SK-MEL-5 (cell line): ENCODE measurements around the gene BAZ1B. TPM values are rescaled to one million over a fixed set of nuclear protein-coding genes. Genes with fewer than 3 reads are reported as not detected.

Source experiments
- DNase-seq: peaks from one replicate; pipeline ENCODE4 v3.0.0-alpha.2; 2016; ENCODE audit warnings: low read depth, low spot score
- in situ Hi-C: cut with HindIII; loops from 2 replicates; pipeline ENCODE4 v1.10.0; 2016; ENCODE audit warnings: low sequenced_read_pairs, high pct_unique_total_duplicates, low pct_unique_long_range_greater_than_20kb
- total RNA-seq: library from RNA; depleted of rRNA; stranded (reverse); fragments of >200 nt; shearing (Covaris generic); gene quantifications from 2 replicates; pipeline ENCODE4 v1.2.3, GENCODE V29; 2014

The BAZ1B gene
- total RNA-seq, 1 experiment from 2014 or later = 71.4 TPM

DNA sequence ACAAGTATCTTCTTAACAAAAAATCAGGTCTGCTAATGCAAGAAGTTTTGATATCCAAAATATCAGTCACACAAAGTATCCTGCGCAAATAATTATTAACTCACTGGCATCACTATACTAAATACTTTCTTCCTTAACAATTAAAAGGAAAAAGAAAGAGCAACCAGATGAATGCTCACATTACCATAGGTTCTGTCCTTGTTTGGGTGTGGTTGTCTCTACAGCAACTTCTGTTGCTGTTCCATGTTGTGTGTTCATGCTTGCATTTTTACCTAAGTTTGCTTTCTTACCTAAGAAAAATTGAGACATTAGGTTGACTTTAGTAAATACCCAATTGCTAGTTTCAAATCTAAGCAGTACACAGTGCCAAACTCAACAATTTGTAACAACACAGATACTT, 56.0 kb downstream of the BAZ1B start:
- DNase-seq = no peak
- in situ Hi-C loops = no loop called here

DNA sequence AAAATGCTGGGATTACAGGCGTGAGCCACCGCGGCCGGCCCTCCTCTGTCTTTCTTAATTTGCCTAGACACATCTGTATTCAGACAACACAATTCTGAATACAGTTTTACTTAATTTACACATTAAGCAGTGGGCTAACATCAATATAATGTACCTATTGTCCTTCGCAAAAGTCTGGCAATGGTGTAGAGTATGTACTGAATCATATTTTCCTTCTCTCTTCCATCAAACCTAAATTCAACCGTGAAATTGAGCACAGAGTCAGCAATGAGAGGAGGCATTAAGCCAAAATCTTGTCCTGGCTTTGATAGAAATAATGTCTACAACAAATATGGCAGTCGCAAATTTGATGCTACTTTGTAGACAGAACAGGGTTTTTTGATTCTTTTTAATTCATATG, 58.1 kb downstream of the BAZ1B start:
- in situ Hi-C loops = no loop called here
- no peak for DNase-seq

DNA sequence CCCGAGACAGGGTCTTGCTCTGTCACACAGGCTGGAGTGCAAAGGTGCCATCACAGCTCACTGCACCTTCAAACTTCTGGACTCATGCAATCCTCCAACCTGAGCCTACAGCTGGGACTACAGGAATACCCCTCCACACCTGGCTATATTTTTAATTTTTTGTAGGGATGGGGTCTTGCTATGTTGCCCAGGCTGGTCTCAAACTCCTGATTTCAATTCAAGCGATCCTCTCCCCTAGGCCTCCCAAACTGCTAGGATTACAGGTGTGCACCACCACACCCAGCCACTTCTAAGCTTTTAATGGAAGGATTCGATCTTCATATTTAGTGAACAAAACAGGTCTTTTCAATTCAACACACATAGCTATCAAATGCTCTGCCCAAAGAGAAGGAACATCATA, 58.8 kb downstream of the BAZ1B start:
- in situ Hi-C loops = no loop called here
- no peak for DNase-seq

DNA sequence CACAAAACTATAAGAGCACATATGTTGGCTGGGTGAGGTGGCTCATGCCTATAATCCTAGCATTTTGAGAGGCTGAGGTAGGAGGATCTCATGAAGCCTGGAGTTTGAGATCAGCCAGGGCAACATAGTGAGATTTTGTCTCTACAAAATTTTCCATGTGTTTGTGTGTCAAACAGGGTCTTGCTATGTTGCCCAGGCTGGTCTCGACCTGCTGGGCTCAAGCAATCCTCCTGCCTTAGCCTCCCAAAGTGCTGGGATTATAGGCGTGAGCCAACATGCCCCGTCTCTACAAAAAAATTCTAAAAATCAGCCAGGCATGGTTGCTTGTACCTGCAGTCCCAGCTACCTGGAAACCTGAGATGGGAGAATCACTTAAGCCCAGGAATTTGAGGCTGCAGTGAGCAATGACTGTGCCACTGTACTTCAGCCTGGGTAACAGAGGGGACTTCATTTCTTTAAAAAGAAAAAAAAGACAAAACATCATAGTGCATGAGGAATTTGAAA, 60.3 kb downstream of the BAZ1B start:
- in situ Hi-C loops = no loop called here

DNA sequence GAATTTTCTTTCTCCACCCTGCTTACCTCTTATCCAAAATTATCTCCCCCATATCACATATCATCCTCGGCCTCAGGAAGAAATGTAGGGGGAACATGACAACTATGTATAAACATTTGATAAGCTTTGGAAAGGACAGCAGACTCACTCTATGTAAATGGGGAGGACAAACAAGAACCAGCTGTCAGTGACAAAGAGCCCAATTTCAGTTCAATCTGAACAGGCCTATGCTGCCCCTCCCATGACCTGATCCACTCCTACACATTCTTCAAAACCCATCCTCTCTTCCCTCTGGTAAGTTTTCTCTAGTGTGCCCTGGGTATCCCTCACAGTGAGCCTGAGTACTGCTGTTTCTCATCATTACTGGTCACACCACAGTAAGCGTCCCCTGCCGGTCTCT, 67.7 kb downstream of the BAZ1B start:
- in situ Hi-C loops = no loop called here
- DNase-seq = no peak

More for the DNA sequence above, 60.3 kb downstream of the BAZ1B start:
- no peak for DNase-seq

DNA sequence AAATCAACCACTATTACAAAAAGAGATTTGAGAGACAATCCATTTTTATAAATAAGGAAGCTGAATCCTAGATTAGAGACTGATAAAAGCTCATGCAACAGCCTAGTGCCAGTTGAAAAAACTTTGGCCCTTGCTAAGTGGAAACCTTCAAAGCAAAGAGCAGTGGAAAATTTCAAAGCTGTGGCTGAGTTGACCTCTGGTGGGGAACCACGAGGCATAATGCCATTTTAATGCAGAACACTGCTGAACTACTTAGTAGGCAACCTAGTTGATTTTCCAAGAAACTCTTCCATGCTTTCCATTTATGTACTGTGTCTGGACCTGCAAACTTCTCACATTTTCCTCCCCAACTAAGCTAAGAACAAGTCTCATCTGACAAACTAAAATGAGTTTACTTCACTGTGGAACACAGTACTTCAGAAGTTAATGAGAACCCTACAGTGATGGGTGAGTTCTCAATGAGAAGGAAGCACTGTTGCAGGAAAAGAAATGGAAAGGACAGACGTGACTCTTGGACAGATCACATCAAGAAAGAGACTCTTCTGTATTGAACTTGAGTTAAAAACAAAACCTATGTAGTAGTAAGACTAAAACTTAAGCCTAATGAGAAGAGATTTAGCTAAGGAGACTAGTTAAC, 69.0 kb downstream of the BAZ1B start:
- in situ Hi-C loops = no loop called here
- no peak for DNase-seq

DNA sequence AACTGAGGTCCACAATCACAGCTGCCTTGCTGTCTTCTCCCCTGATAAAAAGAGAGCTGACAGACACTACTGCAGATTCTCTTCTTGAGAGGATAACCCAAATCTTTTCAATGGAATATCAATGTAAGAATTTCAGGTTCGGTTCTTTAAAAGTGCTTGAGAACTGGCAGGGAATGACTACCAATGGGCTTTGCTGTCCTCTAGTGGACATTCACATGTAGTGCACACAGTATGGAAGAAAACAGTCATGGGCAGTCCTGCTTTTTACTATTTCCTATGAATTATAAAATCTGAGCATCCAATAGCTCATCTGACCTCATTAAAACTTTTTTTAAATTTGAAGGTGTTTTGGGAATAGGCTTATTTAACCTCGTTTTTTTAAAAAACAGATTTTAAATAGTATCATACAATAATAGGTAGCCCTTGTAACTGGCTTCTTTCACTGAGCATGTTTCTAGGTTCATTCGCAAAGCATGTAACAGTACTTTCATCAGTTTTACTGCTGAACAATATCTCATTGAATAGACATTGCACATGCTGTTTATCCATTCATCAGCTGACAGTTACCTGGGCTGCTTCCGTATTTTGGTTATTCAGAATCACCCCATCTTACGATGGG, 70.2 kb downstream of the BAZ1B start:
- in situ Hi-C loops = no loop called here
- DNase-seq = peak; percentile 83

DNA sequence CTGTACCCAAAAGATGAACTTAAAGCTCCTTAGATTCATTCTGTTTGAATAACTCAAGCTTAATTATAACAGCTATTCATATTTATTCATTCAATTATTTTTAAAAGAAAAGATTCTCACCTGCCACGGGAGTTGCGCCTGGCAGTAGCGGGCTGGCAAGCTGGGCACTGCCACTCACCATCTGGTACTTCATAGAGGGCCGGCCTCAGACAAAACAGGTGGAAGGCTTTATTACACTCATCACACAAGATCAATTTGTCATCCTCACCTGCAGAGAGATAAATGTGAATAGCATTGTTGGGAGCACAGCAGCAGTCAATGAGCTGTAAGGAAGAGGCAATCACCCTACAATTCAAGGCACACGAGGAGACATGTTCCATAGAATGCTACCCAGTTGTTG, 72.7 kb downstream of the BAZ1B start:
- DNase-seq = no peak
- in situ Hi-C loops = loop anchor here (10.0 kb wide), 1 partner anchor 105 kb away; no protein-coding TSS in a partner anchor

DNA sequence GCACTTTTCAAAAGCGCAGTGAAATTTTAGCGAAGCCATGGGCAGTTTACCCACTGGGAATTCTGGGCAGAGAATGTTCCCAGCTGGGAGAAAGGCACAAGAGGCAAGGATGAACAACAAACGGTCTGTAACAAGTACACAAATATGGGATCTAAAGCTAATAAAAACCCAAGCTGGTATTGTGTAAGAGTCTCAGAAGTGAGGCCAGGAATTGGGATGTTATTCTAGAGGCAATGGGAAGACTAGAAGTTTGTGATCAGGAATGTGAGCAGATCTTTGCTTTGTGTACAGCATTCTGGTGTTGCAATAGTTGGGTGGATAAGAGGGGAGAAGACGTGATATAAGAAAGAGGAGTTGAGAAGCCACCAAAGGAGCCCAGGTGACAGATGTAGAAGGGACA, 73.5 kb downstream of the BAZ1B start:
- no peak for DNase-seq
- in situ Hi-C loops = loop anchor here (10.0 kb wide), 1 partner anchor 104 kb away; no protein-coding TSS in a partner anchor

DNA sequence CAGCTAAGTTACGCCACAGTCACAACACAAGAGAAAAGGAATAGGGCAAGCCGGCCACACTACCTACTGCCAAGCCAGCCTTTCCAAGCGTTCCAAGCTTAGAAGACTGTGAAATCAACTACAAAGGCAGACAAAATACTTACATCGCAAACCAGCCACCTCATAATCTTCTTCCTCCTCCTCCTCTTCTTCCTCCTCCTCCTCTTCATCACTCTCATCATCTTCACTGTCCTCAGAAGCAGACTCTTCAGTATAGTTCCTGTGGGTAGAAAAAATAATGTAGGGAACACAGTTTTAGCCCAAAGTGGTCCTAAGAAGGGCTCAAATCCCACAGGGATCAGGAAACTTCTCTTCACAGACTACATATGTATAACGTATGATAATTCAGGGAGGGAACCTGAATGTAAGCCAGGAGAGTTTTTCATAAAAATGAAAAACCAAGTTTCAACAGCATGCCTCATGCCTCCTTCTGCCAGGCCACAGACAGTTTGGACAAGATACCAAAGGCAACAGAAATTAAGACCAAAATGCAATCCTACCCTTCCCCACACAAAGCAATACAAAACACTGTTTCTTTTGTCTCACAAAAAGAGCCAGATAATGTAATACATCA, 74.9 kb downstream of the BAZ1B start:
- in situ Hi-C loops = loop anchor here (10.0 kb wide), 1 partner anchor 102 kb away; no protein-coding TSS in a partner anchor

DNA sequence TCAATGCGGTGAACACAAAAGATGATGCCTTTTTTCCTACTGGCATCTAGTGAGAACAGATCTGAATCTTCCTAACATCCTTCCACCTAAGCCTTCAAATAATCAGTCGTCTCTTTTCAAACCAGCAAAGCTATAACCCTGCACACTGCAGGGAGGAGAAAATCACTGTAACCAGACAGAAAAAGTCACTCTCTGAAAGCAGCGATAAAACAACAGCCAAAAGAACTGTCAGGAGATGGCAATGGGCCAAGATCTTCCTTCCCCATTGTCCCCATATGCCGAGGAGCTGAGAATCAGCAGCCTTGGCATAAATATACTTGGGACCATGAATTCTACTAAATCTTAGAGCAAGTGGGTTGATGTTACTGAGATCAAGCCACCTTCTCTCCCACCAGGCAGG, 75.4 kb downstream of the BAZ1B start:
- DNase-seq = no peak
- in situ Hi-C loops = loop anchor here (10.0 kb wide), 1 partner anchor 102 kb away; no protein-coding TSS in a partner anchor

More for the DNA sequence above, 74.9 kb downstream of the BAZ1B start:
- no peak for DNase-seq

DNA sequence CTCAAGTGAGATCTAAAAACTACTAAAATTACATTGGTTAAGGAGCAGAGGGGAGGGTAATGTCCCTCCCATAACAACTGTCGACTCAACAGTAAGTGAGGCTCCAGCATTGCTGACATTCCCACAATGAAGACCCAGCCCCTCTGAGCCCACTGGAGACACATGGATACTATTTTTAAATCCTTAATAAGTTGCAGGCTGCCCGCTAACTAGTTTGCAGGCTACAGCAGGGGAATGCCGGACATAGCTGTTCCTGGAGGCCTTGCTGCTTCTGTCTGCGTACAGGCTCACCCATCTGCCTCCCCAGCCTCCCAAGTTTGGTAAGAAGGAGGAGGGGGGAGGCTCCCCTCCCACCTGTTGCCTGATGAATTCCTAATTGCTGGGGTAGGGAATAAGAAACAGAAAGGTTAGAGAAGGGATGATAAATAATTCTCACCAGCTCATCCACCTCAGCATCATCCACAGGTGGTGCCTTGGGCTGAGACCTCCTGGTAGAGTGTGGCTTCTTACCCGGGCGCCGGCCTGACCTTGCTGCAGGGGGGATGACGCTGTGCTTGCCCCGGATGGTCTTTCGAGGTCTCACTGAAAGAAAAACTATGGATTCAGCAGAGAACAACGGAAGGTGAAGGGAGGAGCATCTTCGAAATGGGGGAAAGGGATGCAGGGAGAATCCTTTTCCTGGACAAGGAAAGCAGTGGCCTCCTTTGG, 78.4 kb downstream of the BAZ1B start:
- in situ Hi-C loops = loop anchor here (10.0 kb wide), 1 partner anchor 99 kb away; no protein-coding TSS in a partner anchor
- no peak for DNase-seq

DNA sequence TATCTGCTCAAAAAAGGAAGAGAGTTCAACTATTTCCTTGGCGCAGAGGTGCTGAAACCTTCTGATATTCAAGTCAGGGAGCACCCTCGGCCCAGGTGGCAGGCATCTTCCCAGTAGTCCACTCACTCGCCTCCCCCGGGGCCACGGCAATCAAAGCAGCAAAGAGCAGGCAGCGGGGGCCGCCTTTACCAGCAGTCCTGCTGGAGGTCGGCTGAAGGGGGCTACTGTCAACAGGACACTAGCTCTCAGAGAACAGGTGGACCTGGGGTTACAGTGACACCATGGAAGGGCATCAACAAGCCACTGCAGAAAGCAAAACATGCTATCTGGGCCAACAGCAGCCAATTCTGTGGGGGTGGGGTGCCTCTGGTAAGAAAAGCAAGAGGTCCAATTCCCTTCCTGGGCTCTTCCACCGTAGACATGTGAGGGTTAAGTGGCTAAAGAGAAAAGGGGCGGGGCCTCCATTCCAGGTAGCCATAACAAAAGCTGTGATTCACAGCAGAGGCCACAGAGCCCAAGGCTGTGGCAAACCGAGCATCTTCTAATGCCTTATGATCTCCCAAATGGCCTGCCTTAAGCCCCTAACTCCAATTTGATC, 79.1 kb downstream of the BAZ1B start:
- no peak for DNase-seq
- in situ Hi-C loops = loop anchor here (10.0 kb wide), 1 partner anchor 98 kb away; no protein-coding TSS in a partner anchor

DNA sequence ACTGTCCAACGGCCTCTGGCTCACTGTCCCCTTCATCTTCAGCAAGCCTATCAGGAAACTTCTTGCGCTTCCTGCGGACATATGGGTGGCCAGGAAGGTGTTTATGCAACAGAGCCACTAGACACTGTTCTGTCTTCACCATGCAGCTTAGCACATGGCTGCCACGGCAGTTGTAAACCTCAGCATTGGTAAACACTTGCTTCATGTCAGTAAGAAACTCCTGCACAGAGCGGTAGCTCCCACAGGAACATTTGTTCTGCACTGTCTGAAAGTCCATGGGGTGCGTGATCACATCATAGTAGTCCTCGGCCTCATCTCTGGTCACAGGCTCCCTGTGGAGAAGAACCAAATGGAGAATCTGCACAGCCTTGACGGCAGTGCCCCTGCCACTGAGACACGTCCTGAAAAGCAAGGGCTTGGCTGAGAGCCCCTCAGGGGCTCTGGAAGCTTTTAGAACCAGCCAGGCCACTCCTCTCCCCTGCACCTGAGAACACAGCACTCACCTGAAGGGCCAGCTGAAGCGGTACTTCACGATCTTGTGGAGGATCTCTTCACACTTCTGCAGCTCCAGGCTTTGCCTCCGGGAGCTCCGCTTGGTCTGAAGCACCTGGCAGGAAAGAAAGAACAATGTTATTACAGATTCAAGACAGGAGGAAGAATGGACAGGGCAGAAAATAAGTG, 79.7 kb downstream of the BAZ1B start:
- in situ Hi-C loops = loop anchor here (10.0 kb wide), 1 partner anchor 98 kb away; no protein-coding TSS in a partner anchor
- no peak for DNase-seq

DNA sequence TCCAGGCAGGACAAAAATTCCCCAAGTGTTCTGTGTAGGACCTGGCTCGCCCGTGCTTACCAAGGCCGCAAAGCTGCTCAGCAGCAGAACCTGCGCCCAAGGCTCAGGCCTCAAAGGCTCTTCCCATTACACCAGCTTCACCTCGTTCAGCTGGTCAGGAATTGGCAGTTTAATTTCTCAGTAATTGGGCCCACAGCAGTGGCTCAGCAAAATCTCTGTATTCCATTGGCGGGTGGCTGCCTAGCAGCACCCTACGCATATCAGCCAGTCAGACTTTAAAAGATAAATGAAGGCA, 82.7 kb downstream of the BAZ1B start:
- in situ Hi-C loops = no loop called here
- no peak for DNase-seq

DNA sequence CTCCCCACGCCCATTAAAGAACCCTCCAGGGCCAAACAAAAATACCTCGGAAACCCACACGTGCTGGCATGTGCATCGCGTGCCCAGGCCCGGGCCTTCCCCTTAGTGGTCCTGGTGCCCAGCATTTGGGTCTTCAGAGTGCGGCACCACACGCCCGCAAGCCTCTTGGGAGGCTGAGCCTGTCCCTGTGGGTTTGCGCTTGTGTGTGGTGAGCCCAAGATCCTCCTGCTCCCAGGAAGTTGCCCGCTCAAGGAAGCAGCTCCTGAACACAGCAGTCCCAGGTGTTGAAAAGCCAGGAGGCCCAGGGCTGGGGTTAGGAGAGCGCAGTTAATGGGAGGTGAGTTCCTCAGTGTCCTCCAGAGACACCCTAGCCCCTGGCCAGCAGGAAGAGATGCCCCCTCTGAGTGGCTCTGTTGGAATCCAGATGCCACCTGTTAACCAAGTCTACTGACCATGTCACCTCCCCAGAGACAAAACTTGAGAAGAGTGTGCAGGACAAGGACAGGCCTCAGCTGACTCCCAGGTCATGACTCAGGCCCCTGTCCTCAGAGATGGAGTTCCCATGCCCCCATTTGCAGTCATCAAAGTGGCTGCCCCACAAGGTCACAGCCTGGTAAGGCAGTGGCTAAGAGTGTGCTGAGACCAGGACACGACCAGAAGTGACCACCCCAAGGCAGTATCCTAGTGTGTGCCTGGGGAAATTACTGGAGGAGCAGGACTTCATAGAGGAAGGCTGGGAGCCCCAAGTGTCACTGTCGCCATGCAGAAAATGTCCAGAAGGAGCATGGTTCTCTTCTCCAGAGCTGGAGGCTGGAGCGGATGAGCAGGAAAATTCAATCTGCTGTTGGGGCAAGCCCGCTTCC, 83.3 kb downstream of the BAZ1B start:
- DNase-seq = no peak
- in situ Hi-C loops = no loop called here
